ENCODE data around the gene CXXC5. TPM values are rescaled to one million over a fixed set of nuclear protein-coding genes. Genes with fewer than 3 reads are reported as not detected.
"Not testable (repeated sequence)": the region's sequence is repeated elsewhere in the genome, so short reads cannot be mapped to it uniquely, and the experiment has no call there.

CXXC5 gene
- total and polyA plus RNA-seq, 2 donors (not counting 1 experiment from before 2014, with no cell fraction given): 18.6 to 43.9 TPM

GRCh38 chr5:139723986-139724587, 75.9 kb downstream of the CXXC5 start:
- Histone ChIP-seq H3K4me3 (replicated peaks in 1 of 4; ENCODE audit: control extremely low read depth in 1 of 4, insufficient read depth in 1 of 4, low read depth in 3 of 4, low read length in 4 of 4) (no peak overlapping the region), H3K27me3 (ENCODE audit: control insufficient read depth, insufficient read depth, low read length) (no peaks in the 10 kb centered on the region), H3K36me3 (ENCODE audit: control insufficient read depth, insufficient read depth, low read length) (no peaks in the 10 kb centered on the region), H2AFZ (ENCODE audit: low read length) (no peak overlapping the region), H4K20me1 (ENCODE audit: control insufficient read depth, extremely low read depth, insufficient read depth, low read length) (no peaks in the 10 kb centered on the region), H3K4me2 (ENCODE audit: extremely low read depth, insufficient read depth, low read length) (no peak overlapping the region), H3K9ac (ENCODE audit: insufficient read depth, low read length) (no peak overlapping the region), H3K79me2 (ENCODE audit: control insufficient read depth, insufficient read depth, low read length) (no peaks in the 10 kb centered on the region), H3K27ac (ENCODE audit: insufficient read depth, low read length) (no peak overlapping the region), H3K4me1 (ENCODE audit: control insufficient read depth, extremely low read depth, insufficient read depth, low read length) (peaks cover 7% of the 10 kb centered on the region), H3K9me3 (ENCODE audit: control insufficient read depth, insufficient read depth, low read depth, low read length) (no peaks in the 10 kb centered on the region)
- no peak for DNase-seq (ENCODE audit: low read depth in 2 of 2)
- no peak for TF ChIP-seq EZH2 (IDR thresholded peaks at IDR 0.05; ENCODE audit: low read length, missing control alignments)
- no peak for TF ChIP-seq CTCF (conservative IDR thresholded peaks at IDR 0.05 in 1 of 2, IDR thresholded peaks at IDR 0.05 in 1 of 2; ENCODE audit: low read depth in 1 of 2, low read length in 2 of 2)

- Histone ChIP-seq H3K27me3 (ENCODE audit: control insufficient read depth, insufficient read depth, low read length) (no peaks in the 10 kb centered on the region), H3K4me1 (ENCODE audit: control insufficient read depth, extremely low read depth, insufficient read depth, low read length) (peaks cover 7% of the 10 kb centered on the region), H2AFZ (ENCODE audit: low read length) (no peak overlapping the region), H3K27ac (ENCODE audit: insufficient read depth, low read length) (no peak overlapping the region), H3K9me3 (ENCODE audit: control insufficient read depth, insufficient read depth, low read depth, low read length) (no peaks in the 10 kb centered on the region), H4K20me1 (ENCODE audit: control insufficient read depth, extremely low read depth, insufficient read depth, low read length) (no peaks in the 10 kb centered on the region), H3K9ac (ENCODE audit: insufficient read depth, low read length) (no peak overlapping the region), H3K4me3 (replicated peaks in 1 of 4; ENCODE audit: control extremely low read depth in 1 of 4, insufficient read depth in 1 of 4, low read depth in 3 of 4, low read length in 4 of 4) (no peak overlapping the region), H3K4me2 (ENCODE audit: extremely low read depth, insufficient read depth, low read length) (peak overlapping the region; percentile 2), H3K36me3 (ENCODE audit: control insufficient read depth, insufficient read depth, low read length) (no peaks in the 10 kb centered on the region), H3K79me2 (ENCODE audit: control insufficient read depth, insufficient read depth, low read length) (no peaks in the 10 kb centered on the region)
- TF ChIP-seq EZH2 (IDR thresholded peaks at IDR 0.05; ENCODE audit: low read length, missing control alignments) (no peak), CTCF (conservative IDR thresholded peaks at IDR 0.05 in 1 of 2, IDR thresholded peaks at IDR 0.05 in 1 of 2; ENCODE audit: low read depth in 1 of 2, low read length in 2 of 2) (no peak)
- DNase-seq (ENCODE audit: low read depth in 2 of 2): peak; percentile 82 to 91
Observed at GRCh38 chr5:139725073-139725830, 77.1 kb downstream of the CXXC5 start.

GRCh38 chr5:139726248-139726647, 78.1 kb downstream of the CXXC5 start:
- Histone ChIP-seq H3K27ac (ENCODE audit: insufficient read depth, low read length) (no peak overlapping the region), H3K9me3 (ENCODE audit: control insufficient read depth, insufficient read depth, low read depth, low read length) (no peaks in the 10 kb centered on the region), H3K4me2 (ENCODE audit: extremely low read depth, insufficient read depth, low read length) (no peak overlapping the region), H3K36me3 (ENCODE audit: control insufficient read depth, insufficient read depth, low read length) (no peaks in the 10 kb centered on the region), H3K9ac (ENCODE audit: insufficient read depth, low read length) (no peak overlapping the region), H3K4me1 (ENCODE audit: control insufficient read depth, extremely low read depth, insufficient read depth, low read length) (peaks cover 7% of the 10 kb centered on the region), H3K79me2 (ENCODE audit: control insufficient read depth, insufficient read depth, low read length) (no peaks in the 10 kb centered on the region), H4K20me1 (ENCODE audit: control insufficient read depth, extremely low read depth, insufficient read depth, low read length) (no peaks in the 10 kb centered on the region), H3K27me3 (ENCODE audit: control insufficient read depth, insufficient read depth, low read length) (no peaks in the 10 kb centered on the region), H2AFZ (ENCODE audit: low read length) (no peak overlapping the region), H3K4me3 (replicated peaks in 1 of 4; ENCODE audit: control extremely low read depth in 1 of 4, insufficient read depth in 1 of 4, low read depth in 3 of 4, low read length in 4 of 4) (no peak overlapping the region)
- no peak for DNase-seq (ENCODE audit: low read depth in 2 of 2)
- TF ChIP-seq CTCF (conservative IDR thresholded peaks at IDR 0.05 in 1 of 2, IDR thresholded peaks at IDR 0.05 in 1 of 2; ENCODE audit: low read depth in 1 of 2, low read length in 2 of 2) (no peak), EZH2 (IDR thresholded peaks at IDR 0.05; ENCODE audit: low read length, missing control alignments) (no peak)

- not testable (repeated sequence) for H3K4me2 ChIP-seq (ENCODE audit: extremely low read depth, insufficient read depth, low read length); H3K79me2 ChIP-seq (ENCODE audit: control insufficient read depth, insufficient read depth, low read length); H3K4me3 ChIP-seq (replicated peaks in 1 of 4; ENCODE audit: control extremely low read depth in 1 of 4, insufficient read depth in 1 of 4, low read depth in 3 of 4, low read length in 4 of 4); H2AFZ ChIP-seq (ENCODE audit: low read length); H3K27ac ChIP-seq (ENCODE audit: insufficient read depth, low read length); H3K27me3 ChIP-seq (ENCODE audit: control insufficient read depth, insufficient read depth, low read length); H3K9ac ChIP-seq (ENCODE audit: insufficient read depth, low read length); DNase-seq (ENCODE audit: low read depth in 2 of 2); H4K20me1 ChIP-seq (ENCODE audit: control insufficient read depth, extremely low read depth, insufficient read depth, low read length); H3K36me3 ChIP-seq (ENCODE audit: control insufficient read depth, insufficient read depth, low read length); H3K9me3 ChIP-seq (ENCODE audit: control insufficient read depth, insufficient read depth, low read depth, low read length); H3K4me1 ChIP-seq (ENCODE audit: control insufficient read depth, extremely low read depth, insufficient read depth, low read length)
Observed at GRCh38 chr5:139727615-139728014, 79.5 kb downstream of the CXXC5 start.
